NCI-H1105 (cell line): ENCODE measurements around the gene COL2A1.

ENCODE experiments used
- DNase-seq: peaks from one replicate; lab custom pipeline; 2025; lab: John Stamatoyannopoulos, UW

The COL2A1 gene

GRCh38 chr12:48004053-48004941, at the start of gene COL2A1:
COL2A1 (minus strand) TSS chr12:48004476; CDS start chr12:48004321, 155 bp downstream.
- peak; percentile 73 for DNase-seq

- DNase-seq = no peak
Measured at GRCh38 chr12:48053883-48054282, 49.6 kb upstream of the COL2A1 start.

- DNase-seq = no peak
Measured at GRCh38 chr12:48053122-48053521, 48.8 kb upstream of the COL2A1 start.

- no peak for DNase-seq
Measured at GRCh38 chr12:48051681-48052080, 47.4 kb upstream of the COL2A1 start.

DNA sequence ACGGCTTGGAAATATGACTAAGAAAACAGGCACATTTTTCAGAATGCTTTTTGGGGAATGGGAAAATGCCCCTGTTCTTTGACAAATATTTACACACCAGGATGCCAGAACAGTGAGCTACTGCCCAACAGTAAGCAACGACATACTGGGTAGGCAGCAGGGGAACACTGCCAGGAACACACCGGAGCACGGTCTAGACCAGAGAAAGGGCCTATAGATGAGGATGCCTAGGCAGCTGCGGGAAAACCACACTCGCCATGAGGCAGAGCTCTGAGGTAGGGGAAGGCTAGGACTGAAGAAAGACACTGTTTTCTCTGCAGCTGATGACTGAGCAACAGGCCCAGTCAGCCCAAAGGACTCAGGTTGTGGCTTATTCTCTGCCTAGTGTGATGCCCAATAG, 45.9 kb upstream of the COL2A1 start:
- DNase-seq = no peak

DNA sequence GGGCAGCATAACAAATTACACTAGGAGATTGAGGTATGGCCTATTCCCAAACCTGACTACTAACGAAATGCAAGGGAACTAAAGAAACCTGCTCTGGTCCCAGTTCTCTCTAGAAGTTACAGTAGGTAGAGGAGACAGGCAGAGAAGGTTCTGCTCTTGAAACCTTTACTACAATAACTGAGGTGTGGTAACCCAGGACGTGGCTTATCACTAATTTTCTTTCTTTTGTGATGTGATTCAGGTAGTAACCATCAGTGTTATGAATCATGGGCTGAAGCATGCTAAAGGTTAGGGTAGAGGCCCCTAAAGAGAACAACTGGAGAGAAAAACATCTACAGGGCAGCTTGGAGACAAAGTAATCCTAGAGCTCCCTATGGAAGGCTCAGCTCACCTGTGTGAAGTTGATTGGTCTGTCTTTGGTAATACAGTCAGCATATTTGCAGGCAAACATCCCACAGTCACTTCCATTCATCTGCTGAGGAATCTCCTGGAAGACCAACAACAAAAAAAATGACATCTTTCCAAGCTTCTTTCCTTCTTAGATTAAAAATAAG, 41.8 kb upstream of the COL2A1 start:
- no peak for DNase-seq

DNA sequence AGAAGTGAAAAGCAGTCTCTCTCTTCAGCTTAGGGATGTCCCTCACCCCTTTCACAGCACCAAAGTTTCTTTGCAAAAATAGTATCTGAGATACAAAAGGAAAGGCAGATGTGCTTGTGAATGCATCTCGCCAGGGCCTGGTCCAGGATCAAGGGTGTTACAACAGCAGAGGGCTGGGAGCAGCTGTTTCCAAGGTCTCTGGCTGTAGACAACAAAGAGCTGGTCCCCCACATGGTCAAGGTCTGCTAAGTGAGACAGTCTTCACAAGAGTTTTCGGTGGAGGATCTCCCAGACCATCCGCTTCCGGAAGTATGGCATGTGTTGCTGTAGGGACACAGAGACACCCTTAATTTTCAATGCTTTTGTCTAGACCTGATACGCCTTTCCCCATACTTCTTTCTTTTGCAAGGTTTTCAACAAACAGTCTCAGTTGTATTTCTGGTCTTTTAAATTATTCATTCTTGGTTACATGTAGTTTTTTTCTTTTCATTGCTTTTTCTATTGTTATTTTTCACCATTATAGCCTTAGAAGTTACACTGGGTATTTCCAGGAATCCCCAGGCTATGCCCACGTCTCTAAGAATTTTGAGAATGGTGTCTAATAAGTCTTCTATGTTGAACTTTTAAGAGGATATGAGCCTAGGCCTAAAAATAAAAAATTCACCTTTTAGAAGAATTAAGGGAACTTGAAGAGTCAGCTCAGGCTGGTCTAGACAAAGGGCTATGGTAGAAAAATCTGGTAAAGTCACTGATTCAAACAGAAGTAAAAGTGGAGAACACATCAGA, 41.0 kb upstream of the COL2A1 start:
- no peak for DNase-seq

DNA sequence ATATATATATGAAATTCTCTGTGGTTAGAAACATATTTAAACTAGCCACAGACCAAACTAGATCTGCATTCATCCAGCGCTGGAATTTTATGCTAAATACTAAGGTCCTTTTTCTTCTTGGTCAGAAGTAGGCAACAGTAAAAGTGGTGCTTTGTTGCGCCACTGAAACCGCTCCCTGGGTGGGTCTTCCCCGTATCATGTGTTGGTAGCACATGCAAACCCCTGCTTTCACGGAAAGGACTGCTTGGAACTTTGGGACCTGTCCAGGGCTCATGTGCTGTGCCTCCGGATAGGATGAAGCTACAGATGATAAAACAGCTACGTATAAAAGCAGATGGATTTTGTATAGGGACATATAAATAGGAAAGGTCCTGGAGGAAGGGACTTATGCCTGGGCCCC, 40.1 kb upstream of the COL2A1 start:
- no peak for DNase-seq

DNA sequence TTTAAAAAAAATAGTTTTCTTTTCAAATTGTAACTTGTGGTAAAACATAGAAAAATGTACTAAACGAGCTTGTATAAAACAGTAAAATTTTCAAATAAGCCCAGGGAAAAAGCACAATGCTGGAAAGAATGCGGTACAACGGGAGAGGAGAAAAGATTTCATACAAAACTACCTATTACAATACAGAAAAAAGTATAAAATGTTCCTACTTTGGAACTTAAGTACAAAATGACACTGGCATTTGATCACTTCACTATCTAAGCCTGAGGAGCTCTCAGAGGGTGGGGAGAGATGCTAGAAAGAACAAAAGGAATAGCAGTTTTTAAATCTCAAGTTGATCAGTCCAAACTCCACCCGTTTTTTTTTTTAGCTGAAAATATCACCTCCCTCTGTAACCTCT, 39.5 kb upstream of the COL2A1 start:
- no peak for DNase-seq

DNA sequence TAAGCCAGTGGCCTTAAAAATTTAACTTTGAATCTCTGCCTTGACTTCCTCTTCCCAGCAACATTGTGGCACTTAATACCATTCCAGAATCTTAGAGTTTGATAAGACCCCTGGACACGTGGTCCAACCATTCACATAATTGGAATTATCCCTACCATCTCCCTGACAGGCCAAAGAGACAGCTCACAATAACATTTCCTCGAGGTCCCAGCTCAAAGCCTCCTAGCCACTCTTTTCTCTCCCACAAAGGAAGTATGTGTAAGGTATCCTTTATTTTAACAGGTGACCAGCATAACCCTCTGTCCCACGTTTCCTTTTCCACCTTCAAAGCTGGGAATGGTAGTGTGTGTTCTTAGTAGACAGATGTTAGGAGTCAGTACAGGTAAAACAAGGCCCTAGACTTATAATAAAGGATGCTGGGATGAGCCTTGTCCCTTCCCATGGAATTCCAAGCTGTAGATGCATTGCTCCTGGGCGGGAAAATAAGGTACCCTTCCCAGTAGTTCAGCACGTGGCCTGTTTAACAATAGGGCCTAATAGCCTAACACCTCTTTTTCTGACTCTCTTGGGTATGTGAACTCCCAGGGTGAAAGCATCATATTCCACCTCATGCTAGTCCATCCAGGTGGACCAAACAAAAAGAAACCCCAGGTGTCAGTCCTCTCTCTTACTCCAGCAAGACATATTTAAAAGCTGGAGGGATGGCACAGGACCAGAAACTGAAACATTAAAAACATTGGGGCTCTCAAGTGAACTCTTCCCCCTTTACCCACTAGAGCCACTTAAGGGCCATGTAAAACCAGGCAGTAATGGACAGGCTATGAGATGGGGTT, 37.5 kb upstream of the COL2A1 start:
- no peak for DNase-seq

DNA sequence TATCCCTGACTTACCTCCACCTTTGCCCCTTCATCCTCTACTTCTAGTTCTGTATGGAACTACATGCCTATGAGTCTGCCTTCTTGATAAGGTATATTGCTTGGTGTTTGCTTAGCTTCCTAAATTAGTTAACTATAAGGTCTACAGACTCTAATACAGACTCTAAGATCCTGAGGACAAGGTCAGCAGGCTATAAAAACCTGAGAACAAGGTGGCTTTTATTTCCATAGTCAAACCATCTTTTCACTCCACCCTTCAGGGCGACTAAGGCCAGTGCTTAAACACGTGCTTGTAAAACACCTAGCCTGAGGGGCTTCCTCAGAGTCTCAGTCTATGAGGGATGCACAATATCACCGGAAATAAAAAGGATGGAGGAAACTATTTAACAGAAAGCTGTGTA, 36.1 kb upstream of the COL2A1 start:
- no peak for DNase-seq

- no peak for DNase-seq
Measured at GRCh38 chr12:48039151-48039550, 34.9 kb upstream of the COL2A1 start.

GRCh38 chr12:48038085-48038484, 33.8 kb upstream of the COL2A1 start:
- no peak for DNase-seq

GRCh38 chr12:48037267-48037915, 33.1 kb upstream of the COL2A1 start:
- DNase-seq = no peak

DNA sequence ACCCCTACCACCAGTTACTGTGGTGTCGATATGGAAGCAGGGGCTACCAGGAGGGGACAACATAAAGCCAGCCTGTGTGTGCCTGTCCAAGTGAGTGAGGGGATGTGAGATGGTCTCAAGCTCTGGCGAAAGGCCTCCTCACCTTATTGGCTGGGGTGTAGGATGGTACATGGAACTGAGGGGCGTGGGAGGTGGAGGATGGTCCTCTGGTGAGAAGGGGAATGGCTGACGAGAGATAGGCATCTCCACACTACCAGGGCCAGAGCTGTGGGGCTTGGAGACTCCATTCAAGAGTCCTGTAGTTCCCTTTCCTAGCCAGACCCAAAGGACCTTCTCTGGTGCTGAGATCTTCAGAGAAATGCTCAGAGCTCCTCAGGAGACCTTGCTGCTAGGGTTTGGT, 32.5 kb upstream of the COL2A1 start:
- DNase-seq = no peak

DNA sequence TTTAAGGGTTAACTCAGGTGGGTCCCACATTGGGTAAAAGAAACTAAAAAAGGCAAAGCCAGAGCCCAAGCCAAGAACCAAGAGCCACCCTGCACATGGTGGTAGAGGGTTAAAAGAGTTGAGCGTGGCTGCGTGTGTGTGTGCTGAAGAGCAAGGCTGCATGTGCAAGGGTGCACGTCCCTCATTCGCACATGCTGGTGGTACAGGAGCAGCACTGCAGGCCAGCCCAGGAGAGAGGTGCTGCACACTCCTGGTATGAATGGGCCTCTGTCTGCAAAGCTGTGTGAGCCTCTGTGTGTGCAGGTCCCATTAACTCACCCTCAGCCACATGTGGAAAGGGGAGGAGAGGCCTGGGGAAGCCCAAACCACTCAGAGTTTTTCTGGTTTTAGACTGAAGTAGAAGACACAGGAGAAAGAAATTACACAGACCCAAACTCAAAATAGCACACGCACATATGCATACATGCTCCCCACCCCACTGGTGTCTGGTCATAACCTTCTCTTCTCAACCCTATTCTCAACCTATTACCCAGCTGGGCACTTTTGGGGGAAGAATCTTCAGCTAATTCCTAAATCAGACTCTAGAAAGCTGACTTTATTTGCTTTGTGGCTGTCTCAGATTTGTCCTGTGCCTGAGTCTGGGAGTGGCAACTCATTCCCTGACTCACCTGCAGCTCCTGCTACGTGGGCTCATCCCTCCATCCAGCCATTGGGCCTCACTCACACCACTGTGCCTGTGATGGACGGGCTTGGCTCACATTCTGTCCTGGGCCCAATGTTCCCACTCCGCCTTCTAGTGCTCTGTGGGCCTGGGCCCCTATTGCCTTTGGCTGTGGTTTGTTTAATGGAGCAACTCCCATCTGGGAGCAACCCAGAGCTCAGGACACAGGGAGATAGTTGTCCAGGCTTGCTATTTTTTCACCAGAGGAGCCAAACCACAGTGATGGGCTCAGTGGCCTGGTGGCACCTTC, 30.8 kb upstream of the COL2A1 start:
- no peak for DNase-seq

GRCh38 chr12:48033451-48033850, 29.2 kb upstream of the COL2A1 start:
- no peak for DNase-seq

DNA sequence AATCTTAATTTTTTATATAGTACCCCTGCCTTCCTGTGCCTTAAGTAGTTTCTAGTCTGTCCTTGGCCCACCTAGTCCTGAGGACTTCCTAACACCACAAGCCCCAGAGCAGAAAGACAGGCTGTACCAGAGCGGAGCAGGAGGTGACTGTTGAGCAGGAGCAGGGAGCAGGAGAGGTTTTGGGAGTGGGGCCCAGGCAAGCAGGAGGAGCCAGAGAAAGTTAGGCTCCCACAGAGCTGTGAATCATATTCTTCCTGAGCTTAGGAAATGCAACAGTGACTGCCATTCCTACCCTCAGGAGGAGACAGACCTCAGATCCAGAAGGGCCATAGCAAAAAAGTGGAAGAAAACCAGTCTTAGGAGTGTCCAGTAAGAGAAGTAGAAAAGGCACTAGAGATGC, 28.3 kb upstream of the COL2A1 start:
- DNase-seq = no peak

DNA sequence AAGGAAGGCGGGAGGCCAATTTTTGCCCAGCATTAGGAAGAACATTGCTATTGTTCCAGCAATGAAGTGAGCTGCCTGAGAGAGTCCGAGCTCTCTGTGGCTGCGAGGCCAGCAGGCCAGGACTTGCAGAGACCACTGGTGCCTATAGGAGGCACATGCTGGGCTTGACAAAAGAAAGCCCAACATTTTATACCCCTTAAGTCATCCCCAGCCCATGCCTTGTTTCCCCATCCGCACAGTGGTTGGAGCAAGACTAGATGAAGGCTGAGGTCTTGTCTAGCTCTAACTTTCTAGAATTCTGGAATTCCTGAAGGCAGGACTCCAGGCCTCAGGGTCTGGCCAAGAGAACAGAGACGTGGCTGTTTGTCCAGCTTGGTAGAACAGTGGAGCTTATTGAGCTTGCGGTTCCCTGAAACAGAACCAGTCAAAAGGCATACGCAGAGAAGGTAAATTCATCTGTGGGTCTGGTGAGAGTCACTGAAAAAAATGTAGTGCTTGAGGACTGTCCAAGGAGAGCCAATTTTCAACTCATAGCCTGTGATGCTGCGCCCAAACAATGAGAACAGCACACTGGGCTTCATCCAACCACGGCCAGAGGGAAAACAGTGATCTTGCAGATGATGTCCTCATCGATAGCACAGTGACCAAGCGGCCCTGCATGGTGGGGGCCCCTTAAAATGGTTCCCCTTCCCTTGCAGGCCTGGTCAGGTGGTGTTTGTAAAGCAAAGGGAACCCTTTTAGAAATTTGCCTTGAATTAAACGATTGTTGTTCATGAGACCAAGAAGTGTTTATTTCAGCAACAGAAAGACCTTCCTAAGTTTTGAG, 27.1 kb upstream of the COL2A1 start:
- no peak for DNase-seq
